IMR-90 (cell line): ENCODE results near the gene CDK5RAP3.

Source experiments
- BHLHE40 ChIP-seq: fragments of 150-350 bp; IDR thresholded peaks from 2 replicates; pipeline ENCODE4 v1.6.1; 2016; ENCODE audit warnings: mild to moderate bottlenecking, low read depth, low read length
- MAFK ChIP-seq: IDR thresholded peaks from 2 replicates; pipeline ENCODE4 v1.6.1; 2012; ENCODE audit warnings: low read depth, low read length, improper control_type of control experiment
- MAZ ChIP-seq: IDR thresholded peaks from 2 replicates; pipeline ENCODE4 v1.6.1; 2012; ENCODE audit warnings: low read depth, mild to moderate bottlenecking, low read length, improper control_type of control experiment, moderate library complexity, borderline replicate concordance
- MXI1 ChIP-seq: IDR thresholded peaks from 2 replicates; pipeline ENCODE4 v1.6.1; 2012; ENCODE audit warnings: low read depth, mild to moderate bottlenecking, low read length, moderate library complexity, borderline replicate concordance
- POLR2A ChIP-seq: IDR thresholded peaks from 2 replicates; pipeline ENCODE4 v1.6.1; 2012; ENCODE audit warnings: mild to moderate bottlenecking, low read depth, low read length
- RAD21 ChIP-seq: IDR thresholded peaks from 2 replicates; pipeline ENCODE4 v1.6.1; 2012; ENCODE audit warnings: low read length, improper control_type of control experiment
- RCOR1 ChIP-seq: IDR thresholded peaks from 2 replicates; pipeline ENCODE4 v1.6.1; 2012; ENCODE audit warnings: mild to moderate bottlenecking, low read length, improper control_type of control experiment; ENCODE audit not compliant: insufficient replicate concordance
- SMC3 ChIP-seq: fragments of 150-350 bp; IDR thresholded peaks from 2 replicates; pipeline ENCODE4 v1.6.1; 2016; ENCODE audit warnings: low read depth, mild to moderate bottlenecking, antibody characterized with exemption, low read length, moderate library complexity
- TF ChIP-seq, protein P1 (sequence below): fragments of 150-350 bp; IDR thresholded peaks from 2 replicates; pipeline ENCODE4 v1.6.1; 2017; ENCODE audit warnings: mild to moderate bottlenecking, antibody characterized with exemption, low read length, low read depth
- TF ChIP-seq, protein P2 (sequence below): conservative IDR thresholded peaks from 2 replicates; pipeline ENCODE4 v1.5.1; 2012; ENCODE audit warnings: mild to moderate bottlenecking, low read depth, low read length, improper control_type of control experiment

DNA sequence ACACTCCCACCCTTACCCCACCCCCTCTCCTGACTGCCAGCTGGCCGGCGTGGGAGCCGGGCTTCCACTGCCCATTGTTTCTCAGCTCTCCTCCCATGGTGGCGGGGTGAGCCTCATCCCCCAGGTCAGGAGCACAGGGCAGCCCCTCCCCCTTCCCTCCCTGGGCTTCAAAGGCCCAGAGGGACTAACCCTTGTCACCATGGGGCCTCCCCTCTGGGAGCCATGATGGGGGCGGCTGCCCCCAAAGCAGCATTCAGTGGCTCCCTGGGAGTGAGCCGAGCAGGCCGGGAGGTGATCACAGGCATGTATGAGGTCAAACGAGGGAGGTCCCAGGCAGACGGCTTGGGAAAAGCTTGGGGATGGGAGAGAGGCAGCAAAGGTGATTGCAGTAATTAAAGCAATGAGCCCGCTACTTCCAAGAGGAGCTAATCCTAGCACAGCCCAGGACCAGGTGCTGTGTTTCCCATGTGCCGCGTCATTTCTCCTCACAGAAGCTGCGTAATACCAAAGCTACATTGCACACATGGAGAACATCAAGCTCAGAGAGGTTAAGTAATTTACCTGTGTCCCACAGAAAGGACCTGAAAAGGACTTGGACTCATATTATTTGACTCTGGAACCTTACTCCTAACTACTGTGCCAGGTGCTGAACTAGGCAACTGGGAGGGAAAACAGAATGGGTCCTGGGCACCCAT is 24.5 kb downstream of the CDK5RAP3 start:
- TF ChIP-seq, protein P1, sequence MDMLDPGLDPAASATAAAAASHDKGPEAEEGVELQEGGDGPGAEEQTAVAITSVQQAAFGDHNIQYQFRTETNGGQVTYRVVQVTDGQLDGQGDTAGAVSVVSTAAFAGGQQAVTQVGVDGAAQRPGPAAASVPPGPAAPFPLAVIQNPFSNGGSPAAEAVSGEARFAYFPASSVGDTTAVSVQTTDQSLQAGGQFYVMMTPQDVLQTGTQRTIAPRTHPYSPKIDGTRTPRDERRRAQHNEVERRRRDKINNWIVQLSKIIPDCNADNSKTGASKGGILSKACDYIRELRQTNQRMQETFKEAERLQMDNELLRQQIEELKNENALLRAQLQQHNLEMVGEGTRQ = no peak
- TF ChIP-seq SMC3 (no peak), POLR2A (no peak), RAD21 (no peak), BHLHE40 (no peak), MAFK (no peak), MXI1 (no peak), MAZ (no peak), RCOR1 (no peak)
- TF ChIP-seq, protein P2, sequence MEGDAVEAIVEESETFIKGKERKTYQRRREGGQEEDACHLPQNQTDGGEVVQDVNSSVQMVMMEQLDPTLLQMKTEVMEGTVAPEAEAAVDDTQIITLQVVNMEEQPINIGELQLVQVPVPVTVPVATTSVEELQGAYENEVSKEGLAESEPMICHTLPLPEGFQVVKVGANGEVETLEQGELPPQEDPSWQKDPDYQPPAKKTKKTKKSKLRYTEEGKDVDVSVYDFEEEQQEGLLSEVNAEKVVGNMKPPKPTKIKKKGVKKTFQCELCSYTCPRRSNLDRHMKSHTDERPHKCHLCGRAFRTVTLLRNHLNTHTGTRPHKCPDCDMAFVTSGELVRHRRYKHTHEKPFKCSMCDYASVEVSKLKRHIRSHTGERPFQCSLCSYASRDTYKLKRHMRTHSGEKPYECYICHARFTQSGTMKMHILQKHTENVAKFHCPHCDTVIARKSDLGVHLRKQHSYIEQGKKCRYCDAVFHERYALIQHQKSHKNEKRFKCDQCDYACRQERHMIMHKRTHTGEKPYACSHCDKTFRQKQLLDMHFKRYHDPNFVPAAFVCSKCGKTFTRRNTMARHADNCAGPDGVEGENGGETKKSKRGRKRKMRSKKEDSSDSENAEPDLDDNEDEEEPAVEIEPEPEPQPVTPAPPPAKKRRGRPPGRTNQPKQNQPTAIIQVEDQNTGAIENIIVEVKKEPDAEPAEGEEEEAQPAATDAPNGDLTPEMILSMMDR = no peak
